Right atrium auricular region (tissue), 2 donors: ENCODE data around the gene GRIN2A. TPM values are rescaled to one million over a fixed set of nuclear protein-coding genes. Genes with fewer than 3 reads are reported as not detected.

Experiments used
- DNase-seq: peaks from one replicate; pipeline ENCODE4 v3.0.0-alpha.2; 2019; ENCODE audit warnings: low spot score
- H3K27ac ChIP-seq, 2 donors: fragments of 200-600 bp; sonication (generic); 1 replicate in 1 of 2; 2 replicates in 1 of 2; pipeline ENCODE4 v1.5.1; 2016 to 2019
- H3K27me3 ChIP-seq, 2 donors: fragments of 200-600 bp; sonication (generic); one replicate each; pipeline versions ENCODE4 v1.5.1 to v1.6.0; 2017 to 2019
- H3K36me3 ChIP-seq: fragments of 200-600 bp; sonication (generic); one replicate; pipeline ENCODE4 v1.5.1; 2016
- H3K4me1 ChIP-seq, 2 donors: fragments of 200-600 bp; sonication (generic); one replicate each; pipeline versions ENCODE4 v1.5.1 to v1.6.0; 2017 to 2019
- H3K4me3 ChIP-seq, 2 donors: fragments of 200-600 bp; sonication (generic); 1 replicate in 1 of 2; 2 replicates in 1 of 2; pipeline ENCODE4 v1.5.1; 2017 to 2019; ENCODE audit warnings: mild to moderate bottlenecking in 1 of 2, moderate library complexity in 1 of 2
- H3K9me3 ChIP-seq, 2 donors: fragments of 200-600 bp; sonication (generic); one replicate each; pipeline ENCODE4 v1.5.1; 2019
- total RNA-seq, 2 donors: library from RNA; depleted of rRNA; stranded (reverse); fragments of >200 nt; gene quantifications; one replicate each; pipeline ENCODE4 v1.1.0, GENCODE V29; 2016
- TF ChIP-seq, protein P1 (sequence below), 2 donors: fragments of 200-600 bp; sonication (generic); IDR thresholded peaks; one replicate each; pipeline ENCODE4 v1.5.1; 2019; ENCODE audit warnings: antibody characterized with exemption in 2 of 2

Gene GRIN2A
- total RNA-seq, 2 donors from 2014 or later, result 3.8 to 7.4 TPM

DNA sequence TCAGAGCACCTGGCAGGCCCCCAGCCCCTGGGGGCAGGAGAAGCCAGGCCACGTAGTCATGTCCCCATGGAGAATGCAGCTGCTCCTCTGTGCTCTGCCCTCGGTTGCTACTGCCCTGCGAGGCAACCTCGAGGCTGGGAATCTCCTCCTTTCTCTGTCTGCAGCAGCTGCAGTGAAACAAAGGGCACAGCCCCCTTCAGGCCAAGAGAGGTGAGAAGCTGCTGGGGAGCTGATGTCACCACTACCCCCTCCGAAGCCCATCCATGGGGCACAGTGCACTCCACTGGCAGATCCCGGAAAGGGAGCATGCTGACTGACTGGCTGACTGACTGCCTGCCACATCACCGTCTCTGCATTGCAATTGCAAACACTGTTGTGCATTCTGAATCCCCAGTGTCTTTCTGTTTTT is 103.7 kb downstream of the GRIN2A start:
- Histone ChIP-seq H3K9me3 (no peaks in the 10 kb centered on the region), H3K36me3 (no peaks in the 10 kb centered on the region), H3K27ac (no peak overlapping the region), H3K4me3 (no peak overlapping the region), H3K4me1 (peaks cover 0 to 35% of the 10 kb centered on the region in 2 donors), H3K27me3 (no peaks in the 10 kb centered on the region)
- TF ChIP-seq, protein P1, sequence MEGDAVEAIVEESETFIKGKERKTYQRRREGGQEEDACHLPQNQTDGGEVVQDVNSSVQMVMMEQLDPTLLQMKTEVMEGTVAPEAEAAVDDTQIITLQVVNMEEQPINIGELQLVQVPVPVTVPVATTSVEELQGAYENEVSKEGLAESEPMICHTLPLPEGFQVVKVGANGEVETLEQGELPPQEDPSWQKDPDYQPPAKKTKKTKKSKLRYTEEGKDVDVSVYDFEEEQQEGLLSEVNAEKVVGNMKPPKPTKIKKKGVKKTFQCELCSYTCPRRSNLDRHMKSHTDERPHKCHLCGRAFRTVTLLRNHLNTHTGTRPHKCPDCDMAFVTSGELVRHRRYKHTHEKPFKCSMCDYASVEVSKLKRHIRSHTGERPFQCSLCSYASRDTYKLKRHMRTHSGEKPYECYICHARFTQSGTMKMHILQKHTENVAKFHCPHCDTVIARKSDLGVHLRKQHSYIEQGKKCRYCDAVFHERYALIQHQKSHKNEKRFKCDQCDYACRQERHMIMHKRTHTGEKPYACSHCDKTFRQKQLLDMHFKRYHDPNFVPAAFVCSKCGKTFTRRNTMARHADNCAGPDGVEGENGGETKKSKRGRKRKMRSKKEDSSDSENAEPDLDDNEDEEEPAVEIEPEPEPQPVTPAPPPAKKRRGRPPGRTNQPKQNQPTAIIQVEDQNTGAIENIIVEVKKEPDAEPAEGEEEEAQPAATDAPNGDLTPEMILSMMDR (IDR thresholded peaks at IDR 0.05), result no peak
- DNase-seq, result no peak

DNA sequence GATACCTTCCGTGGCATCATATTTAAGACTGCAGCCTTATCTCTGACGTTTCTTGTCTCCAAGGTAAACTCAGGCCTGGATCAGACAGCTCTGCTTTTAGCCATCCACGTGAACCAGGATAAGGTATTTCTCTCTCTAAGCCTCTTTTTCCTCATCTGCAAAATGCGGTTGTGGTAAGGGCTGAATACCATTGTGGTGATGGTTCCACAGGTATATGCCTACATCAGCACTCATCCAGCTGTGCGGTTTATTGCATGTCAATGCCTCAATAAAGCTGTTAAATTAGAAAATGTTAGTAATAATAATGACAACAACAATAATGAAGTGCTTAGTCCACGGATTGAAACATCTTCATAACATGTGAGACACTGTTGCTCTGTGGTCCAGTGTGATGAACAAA is 104.4 kb downstream of the GRIN2A start:
- H3K4me1 ChIP-seq, result peaks cover 0 to 35% of the 10 kb centered on the region in 2 donors
- no peaks in the 10 kb centered on the region for H3K27me3 ChIP-seq
- no peaks in the 10 kb centered on the region for H3K36me3 ChIP-seq
- TF ChIP-seq, protein P1 (IDR thresholded peaks at IDR 0.05), result no peak
- no peaks in the 10 kb centered on the region for H3K9me3 ChIP-seq
- H3K27ac ChIP-seq, result no peak overlapping the region
- H3K4me3 ChIP-seq, result no peak overlapping the region
- no peak for DNase-seq

DNA sequence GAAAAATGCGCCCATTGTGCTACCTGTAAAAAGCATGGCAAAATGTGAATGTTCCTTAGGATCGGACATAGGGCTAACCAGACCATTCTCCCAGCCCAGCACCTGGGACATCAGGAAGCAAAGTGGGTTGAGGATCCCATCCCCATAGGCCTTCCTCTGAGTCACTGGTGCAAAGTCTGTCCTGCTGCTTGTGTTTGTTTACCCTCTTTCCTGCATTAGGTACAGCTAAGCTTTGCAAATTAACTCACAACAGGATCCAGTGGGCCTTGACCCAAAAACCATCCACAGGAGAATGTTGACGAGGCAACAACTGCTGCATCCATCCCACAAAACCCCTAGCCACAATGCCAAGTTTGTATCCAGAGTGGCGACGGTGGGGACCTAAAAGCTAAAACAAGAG is 106.2 kb downstream of the GRIN2A start:
- Histone ChIP-seq H3K4me3 (no peak overlapping the region), H3K4me1 (peaks cover 0 to 27% of the 10 kb centered on the region in 2 donors), H3K9me3 (no peaks in the 10 kb centered on the region), H3K36me3 (no peaks in the 10 kb centered on the region), H3K27ac (no peak overlapping the region), H3K27me3 (no peaks in the 10 kb centered on the region)
- DNase-seq, result no peak
- TF ChIP-seq, protein P1 (IDR thresholded peaks at IDR 0.05), result no peak

DNA sequence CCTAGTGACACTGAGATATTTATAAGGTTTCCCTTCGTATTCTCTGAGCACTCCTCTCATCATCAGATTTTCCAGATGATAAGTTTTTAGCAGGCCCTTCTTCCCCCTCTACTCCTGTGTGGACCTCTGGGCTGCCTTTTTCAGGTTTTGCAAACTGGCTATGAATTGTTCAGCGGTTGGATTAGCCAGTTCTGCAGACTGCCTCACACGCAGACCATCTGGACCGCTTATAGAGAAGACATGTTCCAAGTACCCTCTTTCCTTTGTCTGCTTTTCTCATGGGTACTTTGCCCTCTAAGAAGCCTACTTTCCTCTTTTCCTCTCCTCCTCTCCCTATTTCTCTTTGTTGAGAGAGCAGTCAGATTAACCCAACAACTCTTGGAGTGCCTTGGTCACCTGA is 111.6 kb downstream of the GRIN2A start:
- Histone ChIP-seq H3K4me1 (peaks cover 0 to 13% of the 10 kb centered on the region in 2 donors), H3K9me3 (no peaks in the 10 kb centered on the region), H3K36me3 (no peaks in the 10 kb centered on the region), H3K27ac (no peak overlapping the region), H3K4me3 (no peak overlapping the region), H3K27me3 (no peaks in the 10 kb centered on the region)
- TF ChIP-seq, protein P1 (IDR thresholded peaks at IDR 0.05), result no peak
- DNase-seq, result no peak

DNA sequence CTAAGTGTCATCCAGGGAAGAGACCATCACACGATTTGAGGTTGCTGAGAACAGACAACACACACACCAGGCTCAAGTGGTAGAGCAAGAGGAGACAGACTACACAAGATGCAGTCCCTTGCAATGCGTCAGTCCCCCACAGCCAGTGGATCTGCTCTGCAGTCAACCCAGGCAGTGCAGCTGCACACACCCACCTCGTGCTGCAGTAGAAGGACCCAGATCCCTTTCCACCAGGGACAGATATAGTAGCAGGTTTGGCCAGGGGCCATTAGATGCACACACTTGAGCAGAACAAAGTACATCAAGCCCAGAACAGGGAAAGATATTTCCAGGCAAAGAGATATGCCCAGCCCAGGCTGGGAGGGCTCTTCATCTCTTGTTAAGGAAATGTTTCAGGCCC is 112.9 kb downstream of the GRIN2A start:
- DNase-seq, result no peak
- Histone ChIP-seq H3K27me3 (no peaks in the 10 kb centered on the region), H3K4me3 (no peak overlapping the region), H3K4me1 (peaks cover 0 to 13% of the 10 kb centered on the region in 2 donors), H3K27ac (peak overlapping the region in 1 of 2 donors; percentile 66), H3K36me3 (no peaks in the 10 kb centered on the region), H3K9me3 (no peaks in the 10 kb centered on the region)
- TF ChIP-seq, protein P1 (IDR thresholded peaks at IDR 0.05), result no peak

DNA sequence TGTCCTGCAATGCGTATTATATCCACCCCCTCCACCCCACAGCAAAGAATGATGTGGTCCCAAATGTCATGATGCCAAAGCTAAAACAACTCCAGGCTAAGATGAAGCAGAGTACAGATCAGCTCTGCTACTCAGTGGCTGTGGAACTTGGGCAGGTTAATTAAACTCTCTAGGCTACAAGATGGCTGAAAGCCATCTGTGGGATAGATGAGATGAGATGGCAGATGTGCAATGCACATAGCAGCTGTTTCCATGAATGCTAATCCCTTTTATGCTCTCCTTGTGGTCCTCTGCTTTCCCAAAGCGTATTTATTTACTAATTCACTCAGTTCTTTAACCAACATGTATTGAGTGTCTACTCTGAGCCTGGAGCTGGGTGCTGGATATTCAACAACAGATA is 114.4 kb downstream of the GRIN2A start:
- TF ChIP-seq, protein P1 (IDR thresholded peaks at IDR 0.05), result no peak
- H3K36me3 ChIP-seq, result no peaks in the 10 kb centered on the region
- no peak for DNase-seq
- H3K4me1 ChIP-seq, result peaks cover 0 to 13% of the 10 kb centered on the region in 2 donors
- H3K4me3 ChIP-seq, result no peak overlapping the region
- H3K27ac ChIP-seq, result no peak overlapping the region
- H3K27me3 ChIP-seq, result no peaks in the 10 kb centered on the region
- no peaks in the 10 kb centered on the region for H3K9me3 ChIP-seq
